HL-60/S4 (cell line): ENCODE results near the gene AFG1L.
"Not testable (repeated sequence)": the region's sequence is repeated elsewhere in the genome, so short reads cannot be mapped to it uniquely, and the experiment has no call there.

ENCODE experiments used
- in situ Hi-C: fragments of 300-500 bp; cut with MboI; formaldehyde crosslinking; loops from 2 replicates; pipeline ENCODE4 v1.14.3; 2022; ENCODE audit warnings: low sequenced_read_pairs

AFG1L gene

DNA sequence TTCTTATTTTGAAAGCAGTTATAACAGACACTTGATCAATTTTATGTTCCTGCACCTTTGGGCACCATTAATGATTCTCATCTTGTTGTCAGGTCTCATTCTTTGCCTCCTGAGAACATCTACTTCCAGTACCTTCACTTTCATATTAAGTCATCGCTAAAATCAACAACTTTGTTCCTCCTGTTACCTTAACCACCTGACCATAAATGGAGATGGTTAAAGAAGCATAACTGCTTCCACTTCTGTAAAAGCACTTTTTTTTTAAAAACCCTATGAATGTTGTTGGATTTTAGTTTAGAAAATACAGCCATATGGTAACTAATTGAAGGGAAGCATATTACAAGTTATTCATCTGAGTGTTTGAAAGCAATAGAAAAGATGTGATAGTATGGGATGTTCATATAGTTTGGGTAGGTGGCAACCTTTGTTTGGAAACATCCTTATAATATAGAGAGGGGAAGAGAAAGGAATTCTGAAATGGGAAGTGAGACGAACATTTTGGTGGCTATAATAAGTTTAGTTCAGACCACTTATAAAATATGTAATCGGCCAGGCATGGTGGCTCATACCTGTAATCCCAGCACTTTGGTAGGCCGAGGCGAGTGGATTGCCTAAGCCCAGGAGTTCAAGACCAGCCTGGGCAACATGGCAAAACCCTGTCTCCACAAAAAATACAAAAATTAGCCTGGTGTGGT is 53.9 kb downstream of the AFG1L start:
- in situ Hi-C loops, result no loop called here

DNA sequence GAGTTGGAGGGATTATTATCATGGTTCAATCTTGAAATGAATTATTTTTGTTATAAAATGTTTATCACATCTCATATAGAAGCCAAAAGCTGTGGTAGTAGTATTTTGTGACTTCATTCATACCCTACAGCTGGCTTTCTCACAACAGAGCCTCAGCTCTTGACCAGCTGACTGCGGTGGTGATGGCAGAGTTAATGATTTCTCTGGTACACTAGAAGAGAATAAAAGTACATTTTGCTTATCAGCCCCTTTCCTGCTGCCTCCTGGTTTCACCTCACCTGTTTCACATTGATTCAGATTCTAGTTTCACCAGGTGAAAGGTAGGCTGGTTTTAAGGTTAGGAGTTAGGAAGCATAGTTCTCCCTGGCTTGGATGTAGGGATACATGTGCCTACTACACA is 55.7 kb downstream of the AFG1L start:
- in situ Hi-C loops, result no loop called here

DNA sequence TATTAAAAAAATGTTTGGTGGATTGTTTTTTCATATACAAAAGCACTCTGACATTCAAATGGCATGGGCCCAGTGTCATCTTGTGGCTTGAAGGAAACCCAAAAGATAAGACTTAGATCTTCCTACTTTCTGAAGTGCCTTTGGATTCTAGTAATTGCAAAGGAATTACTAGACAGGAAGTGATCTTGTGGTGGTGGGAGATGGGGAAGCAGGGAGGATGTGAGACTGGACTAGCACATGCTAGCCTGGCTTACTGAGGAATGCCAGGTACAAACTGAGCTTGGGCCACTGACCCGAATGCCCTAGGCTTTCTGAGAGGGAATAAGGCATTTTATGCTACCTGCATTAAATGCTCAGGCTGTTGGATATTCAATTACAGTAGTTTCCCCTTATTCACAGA is 59.0 kb downstream of the AFG1L start:
- in situ Hi-C loops, result no loop called here

DNA sequence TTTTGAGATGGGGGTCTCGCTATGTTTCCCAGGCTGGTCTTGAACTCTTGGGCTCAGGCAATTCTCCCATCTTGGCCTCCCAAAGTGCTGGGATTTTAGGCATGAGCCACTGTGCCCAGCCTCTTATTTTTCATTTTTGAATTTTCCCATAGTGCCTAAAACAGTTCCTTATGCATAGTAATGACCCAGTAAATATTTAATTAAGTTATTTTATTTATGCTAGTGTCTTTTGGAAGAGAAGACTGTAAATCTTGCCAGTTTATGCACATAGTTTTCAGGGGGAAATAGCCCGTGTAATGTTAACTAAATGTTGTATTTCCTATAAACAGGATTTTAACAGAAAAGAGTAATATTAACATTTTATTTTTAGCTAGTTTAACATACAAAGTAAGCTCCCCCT is 60.3 kb downstream of the AFG1L start:
- in situ Hi-C loops, result no loop called here

DNA sequence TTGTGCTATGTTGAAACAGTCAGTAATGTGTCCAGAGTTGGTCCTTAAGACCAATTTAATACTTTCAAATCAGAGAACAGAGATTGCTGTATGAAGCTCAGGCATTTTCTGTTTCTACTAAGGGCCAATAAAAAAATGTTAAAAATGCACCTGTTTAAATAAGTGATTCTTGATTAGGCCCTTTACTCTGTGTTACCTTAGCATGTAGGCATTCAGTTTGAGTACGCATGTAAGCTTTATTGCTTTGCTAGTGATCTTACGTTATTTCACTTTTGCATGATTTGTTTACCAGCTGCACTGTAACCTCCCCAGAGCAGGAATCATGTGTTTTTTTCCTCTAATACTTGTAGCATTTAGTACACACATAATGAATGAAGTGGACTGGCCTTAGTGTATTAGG is 61.0 kb downstream of the AFG1L start:
- in situ Hi-C loops, result no loop called here

DNA sequence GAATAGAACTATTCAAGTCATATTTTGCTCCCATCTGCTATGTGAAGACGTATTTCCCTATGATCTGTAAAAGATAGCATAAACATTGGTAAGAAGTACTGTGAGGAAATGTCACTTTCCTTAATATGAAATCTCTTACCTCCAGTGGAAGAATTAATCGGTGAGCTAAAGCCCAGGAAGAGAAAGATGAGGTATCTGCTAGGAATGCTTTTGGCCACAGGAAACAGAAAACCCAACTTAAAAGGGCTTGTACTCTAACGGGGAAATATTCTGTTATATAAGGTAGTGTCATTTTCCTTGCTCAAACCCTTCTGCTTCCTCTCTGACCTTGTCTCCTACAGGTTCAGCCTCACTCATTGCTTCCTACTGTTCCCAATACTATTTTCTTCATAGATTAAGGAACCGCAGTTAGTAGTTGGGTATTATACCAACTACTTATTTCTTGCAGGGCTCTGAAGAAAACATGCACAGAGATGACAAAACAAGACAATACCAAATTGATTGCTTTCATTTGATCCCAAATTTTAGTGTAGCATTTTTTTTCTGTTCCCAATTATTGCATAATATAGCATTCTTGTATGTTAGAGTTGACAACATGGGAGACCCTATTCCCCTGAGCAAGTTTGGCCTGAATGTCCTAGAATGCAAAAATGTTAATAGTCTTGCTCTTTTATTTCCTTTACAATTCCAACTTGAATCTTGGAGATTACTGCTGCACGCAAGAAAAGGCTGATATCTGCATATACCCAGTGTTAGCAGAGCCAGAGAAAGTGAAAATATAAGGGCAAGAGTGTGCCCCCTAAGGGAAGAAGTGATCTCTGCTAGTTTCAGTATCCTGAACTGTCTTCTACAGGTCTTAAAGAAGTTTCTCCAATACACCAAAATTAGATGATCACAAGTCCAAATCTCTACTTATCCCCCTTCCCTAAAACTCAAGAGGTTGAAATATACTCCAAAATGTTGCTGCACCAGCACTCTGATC is 65.3 kb downstream of the AFG1L start:
- in situ Hi-C loops, result no loop called here

DNA sequence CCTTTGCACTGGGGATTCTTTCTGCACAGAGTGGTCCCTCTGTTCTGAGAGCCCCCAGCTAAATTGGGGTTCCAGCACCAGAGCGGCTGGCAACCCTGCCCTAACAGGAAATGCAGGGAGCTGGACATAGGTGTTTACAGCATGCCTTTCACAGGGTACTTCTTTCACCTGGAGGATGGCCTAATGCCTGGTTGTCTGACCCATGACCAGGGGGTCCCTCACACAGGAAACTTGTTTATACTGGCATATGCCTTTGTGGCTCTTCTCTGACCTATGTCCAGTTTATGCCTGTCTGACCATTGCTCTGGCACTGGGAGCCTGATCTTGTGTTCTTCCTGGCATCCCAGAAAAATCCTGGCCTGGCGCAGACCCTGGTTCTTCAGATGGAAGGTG is 66.1 kb downstream of the AFG1L start:
- in situ Hi-C loops, result no loop called here

DNA sequence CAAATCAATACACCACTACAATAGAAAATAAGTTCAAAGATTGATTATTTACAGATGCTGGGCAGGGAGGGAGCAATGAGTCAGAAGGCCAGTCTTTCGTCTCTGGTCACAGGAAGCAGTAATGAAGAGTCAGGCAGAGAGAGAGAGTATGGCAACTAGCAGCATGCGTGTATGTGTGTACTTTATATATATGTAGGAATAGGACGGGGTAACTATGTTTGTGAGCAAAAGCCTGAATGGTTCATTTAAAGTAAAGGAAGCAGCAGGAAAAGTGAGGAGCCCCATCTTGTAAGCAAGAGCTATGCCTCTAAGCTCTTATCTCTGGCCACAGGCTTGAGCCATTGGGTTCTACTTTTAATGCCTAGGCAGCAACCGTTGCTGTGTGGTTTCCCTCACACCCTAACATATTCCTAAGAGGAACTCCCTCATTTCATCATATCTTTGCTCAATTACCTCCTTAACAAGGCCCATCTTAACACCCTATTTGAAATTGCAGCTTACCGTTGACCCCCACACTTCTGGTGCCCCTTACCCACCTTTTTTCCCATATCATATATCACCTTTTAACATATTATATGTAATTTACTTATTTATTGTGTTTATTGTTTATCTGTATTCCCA is 66.6 kb downstream of the AFG1L start:
- in situ Hi-C loops, result no loop called here

DNA sequence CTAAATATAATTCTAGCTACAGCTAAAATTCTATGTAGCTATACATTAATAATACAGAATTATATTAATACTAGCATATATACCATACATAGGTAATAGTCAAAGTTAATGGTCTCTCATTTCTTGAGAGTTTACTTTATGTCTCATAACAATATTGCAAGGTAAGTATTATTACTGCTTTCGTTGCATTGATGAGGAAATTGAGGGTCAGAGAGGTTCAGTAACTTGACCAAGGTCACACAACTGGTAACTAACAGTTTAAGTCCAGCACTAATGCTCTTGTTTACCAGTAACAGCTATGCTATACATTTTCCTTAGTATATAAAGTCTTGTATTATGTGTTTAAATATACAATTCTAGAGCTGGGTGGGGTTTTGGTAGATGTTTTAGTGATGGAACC is 67.6 kb downstream of the AFG1L start:
- in situ Hi-C loops, result no loop called here

DNA sequence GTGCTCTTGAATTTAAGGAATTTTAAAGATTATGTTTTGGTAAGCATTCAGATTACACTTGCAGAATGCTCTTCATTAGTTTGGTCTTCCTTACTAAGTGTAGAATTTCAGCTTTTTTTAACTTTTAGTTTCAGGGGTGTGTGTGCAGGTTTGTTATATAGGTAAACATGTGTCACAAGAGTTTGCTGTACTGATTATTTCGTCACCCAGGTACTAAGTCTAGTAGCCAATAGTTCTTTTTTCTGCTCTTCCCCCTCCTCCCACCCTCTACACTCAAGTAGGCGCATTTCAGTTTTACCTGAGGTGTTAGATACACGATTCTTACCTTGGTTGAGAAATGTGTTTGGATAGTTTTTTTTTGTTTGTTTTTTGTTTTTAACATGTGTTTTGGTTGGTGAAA is 68.3 kb downstream of the AFG1L start:
- in situ Hi-C loops, result no loop called here

DNA sequence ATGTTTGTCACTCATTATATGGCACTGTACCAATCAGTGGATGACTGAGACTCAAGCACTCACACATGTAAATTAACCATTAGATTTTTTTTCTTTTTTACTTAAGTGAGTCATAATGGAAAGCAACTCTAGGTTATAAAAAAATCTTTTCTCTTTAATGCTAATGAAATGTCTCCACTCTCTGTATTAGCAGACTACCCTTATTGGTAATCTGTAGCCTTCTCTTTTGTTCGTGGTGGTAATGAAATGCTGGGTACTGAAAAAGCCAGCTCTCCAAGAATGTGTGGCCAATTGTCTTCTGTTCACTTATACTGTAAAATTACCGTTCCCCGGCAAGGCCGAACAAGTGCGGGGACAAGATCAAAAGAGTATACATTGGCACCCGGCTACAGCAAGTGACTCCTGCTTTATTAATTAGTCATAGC is 69.0 kb downstream of the AFG1L start:
- in situ Hi-C loops, result no loop called here

DNA sequence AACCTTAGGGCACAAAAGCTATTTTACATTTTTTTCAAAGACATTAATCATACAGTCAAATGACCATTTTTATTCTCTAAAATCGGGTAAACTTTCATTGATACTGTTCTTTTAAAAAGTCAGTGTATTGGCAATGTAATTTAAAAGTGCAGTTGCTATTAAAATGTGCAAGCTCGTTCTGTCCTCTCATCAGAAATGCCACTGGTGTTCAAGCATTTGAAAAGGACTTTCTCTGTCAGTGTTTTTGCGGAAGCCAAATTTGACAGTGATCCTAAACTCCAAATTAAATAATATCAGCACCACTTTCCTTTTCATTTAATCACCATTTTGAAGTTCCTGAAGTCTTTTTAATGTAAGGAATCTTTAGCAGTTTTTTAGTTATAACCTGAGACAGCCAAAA is 69.6 kb downstream of the AFG1L start:
- in situ Hi-C loops, result no loop called here

DNA sequence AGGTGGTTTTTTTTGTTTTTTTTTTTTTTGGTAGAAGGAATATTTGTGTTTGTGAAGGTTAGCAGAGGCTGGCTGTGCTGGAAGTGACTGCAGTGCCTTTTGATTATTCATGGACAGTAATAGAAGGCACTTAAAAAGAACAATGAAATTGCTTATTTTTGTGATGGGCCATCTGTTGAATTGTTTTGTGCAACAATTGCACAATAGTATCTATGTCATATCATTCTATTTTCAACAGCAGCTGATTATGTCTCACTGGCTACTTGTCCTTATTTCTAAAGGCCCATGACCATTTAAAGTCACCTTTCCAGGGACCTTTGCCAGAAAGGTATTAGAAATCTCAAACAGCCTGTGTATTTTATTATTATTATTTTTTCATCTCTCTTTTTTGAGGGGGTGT is 70.6 kb downstream of the AFG1L start:
- in situ Hi-C loops, result no loop called here

DNA sequence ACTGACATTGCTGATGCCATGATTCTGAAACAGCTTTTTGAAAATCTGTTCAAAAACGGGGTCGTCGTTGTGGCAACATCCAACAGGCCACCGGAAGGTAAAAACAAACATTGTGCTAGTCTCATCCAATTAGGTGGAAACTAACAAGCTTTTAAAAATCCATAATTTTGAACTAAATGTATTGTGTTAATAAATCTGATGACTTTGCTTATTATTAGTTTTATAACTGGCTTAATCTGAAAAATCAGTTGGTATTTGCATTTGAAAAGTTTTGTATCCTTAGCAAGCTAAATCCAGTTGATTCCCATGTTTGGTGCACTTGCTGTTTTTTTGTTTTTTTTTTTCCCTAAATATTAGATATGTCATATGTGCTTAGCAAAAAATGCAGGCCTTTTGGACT is 71.4 kb downstream of the AFG1L start:
- in situ Hi-C loops, result no loop called here

DNA sequence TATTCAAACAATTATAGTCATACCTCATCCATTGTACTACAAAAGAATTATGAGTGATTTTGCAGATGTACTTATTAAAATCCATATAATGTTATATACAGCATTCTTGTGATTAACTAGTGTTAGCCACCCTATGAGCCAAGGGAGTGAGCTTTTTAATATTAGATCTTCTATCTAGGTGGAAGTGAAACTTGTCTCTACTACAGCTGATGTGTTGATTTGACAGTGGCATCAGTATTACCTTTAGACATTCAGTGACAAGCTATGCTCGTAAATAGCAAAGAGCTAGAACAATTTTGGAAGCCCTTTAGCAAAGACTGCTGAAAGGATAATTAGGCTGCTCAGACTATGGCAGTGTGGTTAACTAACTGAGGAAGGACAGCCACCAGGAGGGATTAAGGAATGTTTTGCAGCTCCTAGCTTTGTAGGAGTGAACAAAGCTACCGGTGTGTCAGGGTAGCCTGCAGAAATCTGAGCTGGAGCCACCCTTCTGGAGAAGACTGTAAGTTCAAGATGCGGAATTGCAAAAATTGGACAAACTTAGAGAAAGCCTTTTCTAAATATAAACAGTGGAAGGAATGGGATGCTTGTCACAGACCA is 73.7 kb downstream of the AFG1L start:
- in situ Hi-C loops, result no loop called here

DNA sequence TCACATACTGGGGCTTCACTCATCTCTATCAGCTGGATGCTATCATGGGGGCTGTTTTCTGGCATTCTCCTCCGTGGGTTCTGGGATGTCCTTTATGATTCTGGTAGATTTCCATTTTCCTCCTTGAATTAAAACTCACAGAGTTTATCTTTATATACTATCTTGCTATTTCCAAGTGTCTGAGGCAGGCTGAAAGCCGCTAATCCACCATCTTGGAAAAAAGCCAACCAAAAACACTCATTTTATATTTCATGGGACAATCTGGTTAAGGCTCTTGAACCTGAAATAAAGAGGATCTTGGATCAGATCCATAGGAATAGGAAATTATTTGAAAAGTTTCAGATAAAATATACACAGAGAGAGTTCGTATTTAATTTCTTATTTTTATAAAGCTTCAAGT is 86.0 kb downstream of the AFG1L start:
- in situ Hi-C loops, result no loop called here

DNA sequence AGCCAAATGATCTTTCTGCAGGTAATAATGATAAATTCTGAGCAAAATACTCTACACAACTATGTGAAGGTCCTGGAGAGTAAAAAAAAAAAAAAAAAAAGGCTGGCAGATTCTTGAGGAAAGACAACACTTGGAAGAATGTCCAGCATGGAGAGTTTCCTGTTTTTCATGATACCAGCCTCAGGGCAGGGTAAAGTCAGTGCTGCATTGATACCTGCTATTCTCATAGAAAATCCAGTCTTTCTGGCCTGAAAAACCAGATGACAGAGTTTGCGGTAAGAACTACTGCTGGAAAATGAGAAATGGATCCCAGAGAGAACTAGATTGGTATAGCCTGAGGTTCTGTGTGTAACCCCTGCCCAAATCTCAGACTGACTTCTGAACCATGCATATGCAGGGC is 89.1 kb downstream of the AFG1L start:
- in situ Hi-C loops, result no loop called here

DNA sequence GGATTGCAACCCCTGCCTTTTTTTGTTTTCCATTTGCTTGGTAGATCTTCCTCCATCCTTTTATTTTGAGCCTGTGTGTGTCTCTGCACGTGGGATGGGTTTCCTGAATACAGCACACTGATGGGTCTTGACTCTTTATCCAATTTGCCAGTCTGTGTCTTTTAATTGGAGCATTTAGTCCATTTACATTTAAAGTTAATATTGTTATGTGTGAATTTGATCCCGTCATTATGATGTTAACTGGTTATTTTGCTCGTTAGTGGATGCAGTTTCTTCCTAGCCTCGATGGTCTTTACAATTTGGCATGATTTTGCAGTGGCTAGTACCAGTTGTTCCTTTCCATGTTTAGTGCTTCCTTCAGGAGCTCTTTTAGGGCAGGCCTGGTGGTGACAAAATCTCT is 94.3 kb downstream of the AFG1L start:
- in situ Hi-C loops, result not testable (repeated sequence)

DNA sequence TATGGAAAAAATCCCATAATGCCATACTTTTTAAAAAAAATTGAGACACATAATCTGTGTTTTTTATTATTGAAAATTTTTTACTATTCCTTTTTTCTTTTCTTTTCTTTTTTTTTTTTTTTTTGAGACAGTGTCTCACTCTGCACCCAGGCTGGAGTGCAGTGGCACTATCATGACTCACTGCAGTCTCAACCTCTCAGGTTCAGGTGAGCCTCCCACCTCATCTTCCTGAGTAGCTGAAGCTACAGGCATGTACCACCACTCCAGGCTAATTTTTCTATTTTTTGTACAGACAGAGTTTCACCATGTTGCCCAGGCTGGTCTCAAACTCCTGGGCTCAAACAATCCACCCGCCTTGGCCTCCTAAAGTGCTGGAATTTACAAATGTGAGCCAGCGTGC is 100.4 kb downstream of the AFG1L start:
- in situ Hi-C loops, result no loop called here

DNA sequence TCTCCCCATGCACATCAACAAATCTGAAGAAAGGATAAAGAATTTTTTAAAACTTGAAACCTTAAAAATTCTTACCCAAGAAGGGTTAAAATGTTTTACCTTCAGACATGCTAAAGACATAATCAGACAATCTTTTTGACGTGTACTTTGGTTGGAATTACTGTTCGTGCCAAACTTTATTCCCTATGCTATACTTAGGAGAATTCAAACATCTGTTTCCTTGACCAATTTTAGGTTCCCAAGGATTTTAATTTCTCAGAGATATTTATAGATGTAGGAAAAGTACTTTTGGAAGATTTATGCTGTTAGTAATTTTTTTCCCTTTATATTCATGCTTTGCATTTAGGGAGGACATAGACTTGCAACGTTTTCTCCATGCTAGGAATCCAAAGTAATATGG is 108.4 kb downstream of the AFG1L start:
- in situ Hi-C loops, result no loop called here

DNA sequence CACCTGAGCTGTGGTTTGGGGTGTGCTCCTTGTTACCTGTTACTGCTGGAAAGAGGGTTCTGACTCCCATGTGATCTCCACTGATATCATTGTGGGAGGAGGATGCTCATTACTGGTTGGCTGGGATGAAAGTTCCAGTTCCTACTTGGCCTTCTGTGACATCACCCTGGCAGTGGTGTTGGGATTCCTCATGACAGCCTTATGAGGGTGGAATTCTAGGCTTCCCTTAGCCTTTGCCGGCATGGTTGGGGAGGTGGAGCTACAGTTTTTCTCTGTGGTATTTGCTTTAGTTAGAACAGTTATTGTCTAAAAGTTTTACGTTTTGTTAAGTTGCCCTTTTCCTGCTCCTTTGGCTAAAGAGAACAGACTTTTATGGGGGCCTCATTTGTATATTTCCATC is 112.1 kb downstream of the AFG1L start:
- in situ Hi-C loops, result no loop called here
